NCI-H510A (cell line): ENCODE measurements around the gene ZNF407.

Experiments
- DNase-seq: peaks from one replicate; lab custom pipeline; 2025; lab: John Stamatoyannopoulos, UW

Gene ZNF407

GRCh38 chr18:74972354-74972753 lies 374.7 kb downstream of the ZNF407 start:
- DNase-seq = no peak

GRCh38 chr18:74975001-74975400 lies 377.3 kb downstream of the ZNF407 start:
- DNase-seq = no peak

- peak; percentile 50 for DNase-seq
Measured at GRCh38 chr18:74976331-74976909, 378.8 kb downstream of the ZNF407 start.

- DNase-seq = no peak
Measured at GRCh38 chr18:74977041-74977440, 379.4 kb downstream of the ZNF407 start.

GRCh38 chr18:74980669-74981068 lies 383.0 kb downstream of the ZNF407 start:
- DNase-seq = no peak

- no peak for DNase-seq
Measured at GRCh38 chr18:74981476-74981875, 383.8 kb downstream of the ZNF407 start.

- DNase-seq = no peak
Measured at GRCh38 chr18:74982946-74983635, 385.4 kb downstream of the ZNF407 start.

GRCh38 chr18:74989134-74989533 lies 391.5 kb downstream of the ZNF407 start:
- DNase-seq = no peak

- no peak for DNase-seq
Measured at GRCh38 chr18:74990563-74991081, 393.0 kb downstream of the ZNF407 start.

- DNase-seq = no peak
Measured at GRCh38 chr18:74994502-74995418, 397.1 kb downstream of the ZNF407 start.

- no peak for DNase-seq
Measured at GRCh38 chr18:74995419-74995736, 397.7 kb downstream of the ZNF407 start.

- no peak for DNase-seq
Measured at GRCh38 chr18:74996055-74996454, 398.4 kb downstream of the ZNF407 start.

GRCh38 chr18:74996996-74997395 lies 399.3 kb downstream of the ZNF407 start:
- DNase-seq = no peak

- no peak for DNase-seq
Measured at GRCh38 chr18:75000920-75001319, 403.2 kb downstream of the ZNF407 start.

GRCh38 chr18:75003039-75003438 lies 405.4 kb downstream of the ZNF407 start:
- no peak for DNase-seq

- no peak for DNase-seq
Measured at GRCh38 chr18:75003764-75004690, 406.4 kb downstream of the ZNF407 start.

- no peak for DNase-seq
Measured at GRCh38 chr18:75005626-75006025, 408.0 kb downstream of the ZNF407 start.

GRCh38 chr18:75008186-75008585 lies 410.5 kb downstream of the ZNF407 start:
- DNase-seq = no peak

GRCh38 chr18:75009296-75009695 lies 411.6 kb downstream of the ZNF407 start:
- no peak for DNase-seq

GRCh38 chr18:75009878-75010277 lies 412.2 kb downstream of the ZNF407 start:
- no peak for DNase-seq

GRCh38 chr18:75010278-75010677 lies 412.6 kb downstream of the ZNF407 start:
- no peak for DNase-seq

GRCh38 chr18:75010689-75011088 lies 413.0 kb downstream of the ZNF407 start:
- no peak for DNase-seq
